Measurements from ENCODE around the gene METTL3. TPM values are rescaled to one million over a fixed set of nuclear protein-coding genes. Genes with fewer than 3 reads are reported as not detected.
A peak's percentile ranks its signal among the peaks of the same experiment; 100 is the strongest.

Gene METTL3
- total RNA-seq: 10 to 100 TPM; 16.5 to 52.4 (median 34.6) TPM

- H3K4me3 ChIP-seq: peak within 1 kb of the TSS; percentile 73 to 96 (median 87)
- H3K27ac ChIP-seq: peak within 1 kb of the TSS; percentile 89 to 96 (median 91)
- H3K27me3 ChIP-seq: no peaks in the 10 kb centered on the region
- in situ Hi-C loops (cut with MboI; ENCODE audit: low sequenced_read_pairs in 4 of 4) (no loop called here), intact Hi-C loops (cut with DNase I; ENCODE audit: low total_unique reads) (loop anchor here (1.0 to 10.0 kb wide), 5 partner anchors 35 to 246 kb away; partner anchors contain the start of genes CHD8, HNRNPC, RAB2B and SUPT16H)
- peak; percentile 52 to 63 for TF ChIP-seq POLR2A (IDR thresholded peaks at IDR 0.05)
- no peak for TF ChIP-seq CTCF (IDR thresholded peaks at IDR 0.05 in 4 of 5, conservative IDR thresholded peaks at IDR 0.05 in 1 of 5)
- ATAC-seq (peak; percentile 99 to 100), DNase-seq (peak; percentile 98 to 99)
- H3K36me3 ChIP-seq: peaks cover 0 to 15% of the 10 kb centered on the region in 2 donors
- peaks cover 16 to 17% of the 10 kb centered on the region in 2 donors for H3K4me1 ChIP-seq
- H3K9me3 ChIP-seq: no peaks in the 10 kb centered on the region
Observed at GRCh38 chr14:21510735-21511657, at the start of gene METTL3. Gene METTL3 (minus strand): TSS chr14:21511340. CDS start chr14:21511223, 117 bp downstream.

GRCh38 chr14:21558703-21559170, 47.6 kb upstream of the METTL3 start:
- H3K27ac ChIP-seq: no peak overlapping the region
- in situ Hi-C loops (cut with MboI; ENCODE audit: low sequenced_read_pairs in 4 of 4) (loop anchor here in 1 of 4 donors (5.0 kb wide), 1 partner anchor 56 kb away; no protein-coding TSS in a partner anchor), intact Hi-C loops (cut with DNase I; ENCODE audit: low total_unique reads) (loop anchor here (5.0 kb wide), 2 partner anchors 46 to 121 kb away; partner anchors contain the start of gene METTL3)
- no peaks in the 10 kb centered on the region for H3K9me3 ChIP-seq
- ATAC-seq (no peak), DNase-seq (no peak)
- H3K27me3 ChIP-seq: no peaks in the 10 kb centered on the region
- TF ChIP-seq CTCF (IDR thresholded peaks at IDR 0.05 in 4 of 5, conservative IDR thresholded peaks at IDR 0.05 in 1 of 5): no peak
- TF ChIP-seq POLR2A (IDR thresholded peaks at IDR 0.05): no peak
- H3K36me3 ChIP-seq: no peaks in the 10 kb centered on the region
- no peak overlapping the region for H3K4me3 ChIP-seq
- H3K4me1 ChIP-seq: no peaks in the 10 kb centered on the region

GRCh38 chr14:21557084-21557901, 46.2 kb upstream of the METTL3 start:
- Histone ChIP-seq H3K4me3 (peak overlapping the region; percentile 17 to 48 (median 42)), H3K27ac (peak overlapping the region; percentile 6 to 24 (median 22)), H3K9me3 (no peaks in the 10 kb centered on the region), H3K4me1 (no peaks in the 10 kb centered on the region), H3K27me3 (no peaks in the 10 kb centered on the region), H3K36me3 (no peaks in the 10 kb centered on the region)
- DNase-seq: peak; percentile 43 to 44
- TF ChIP-seq CTCF (IDR thresholded peaks at IDR 0.05 in 4 of 5, conservative IDR thresholded peaks at IDR 0.05 in 1 of 5) (peak; percentile 61 to 76 (median 68)), POLR2A (IDR thresholded peaks at IDR 0.05) (no peak)
- ATAC-seq: peak; percentile 71 to 87
- in situ Hi-C loops (cut with MboI; ENCODE audit: low sequenced_read_pairs in 4 of 4): loop anchor here in 1 of 4 donors (5.0 kb wide), 1 partner anchor 55 kb away; no protein-coding TSS in a partner anchor
- intact Hi-C loops (cut with DNase I; ENCODE audit: low total_unique reads): loop anchor here (1.0 to 5.0 kb wide), 4 partner anchors 45 to 120 kb away; partner anchors contain the start of genes CHD8 and METTL3

- no peaks in the 10 kb centered on the region for H3K27me3 ChIP-seq
- intact Hi-C loops (cut with DNase I; ENCODE audit: low total_unique reads) (loop anchor here (1.0 to 5.0 kb wide), 4 partner anchors 44 to 119 kb away; partner anchors contain the start of genes CHD8 and METTL3), in situ Hi-C loops (cut with MboI; ENCODE audit: low sequenced_read_pairs in 4 of 4) (loop anchor here in 1 of 4 donors (5.0 kb wide), 1 partner anchor 54 kb away; no protein-coding TSS in a partner anchor)
- H3K4me3 ChIP-seq: no peak overlapping the region
- no peaks in the 10 kb centered on the region for H3K4me1 ChIP-seq
- no peak overlapping the region for H3K27ac ChIP-seq
- no peaks in the 10 kb centered on the region for H3K9me3 ChIP-seq
- TF ChIP-seq POLR2A (IDR thresholded peaks at IDR 0.05): no peak
- no peaks in the 10 kb centered on the region for H3K36me3 ChIP-seq
- DNase-seq (no peak), ATAC-seq (peak in 1 of 2 donors; percentile 11)
Observed at GRCh38 chr14:21556378-21557083, 45.4 kb upstream of the METTL3 start.

Data from gastrocnemius medialis (tissue), 4 donors.